GM18526 (cell line): Measurements from ENCODE around the gene AFAP1.

Experiments used
- POLR2A ChIP-seq: IDR thresholded peaks from 3 replicates; pipeline ENCODE4 v1.6.1; 2011; ENCODE audit not compliant: insufficient read length; ENCODE audit errors: extremely low read depth

Gene AFAP1

DNA sequence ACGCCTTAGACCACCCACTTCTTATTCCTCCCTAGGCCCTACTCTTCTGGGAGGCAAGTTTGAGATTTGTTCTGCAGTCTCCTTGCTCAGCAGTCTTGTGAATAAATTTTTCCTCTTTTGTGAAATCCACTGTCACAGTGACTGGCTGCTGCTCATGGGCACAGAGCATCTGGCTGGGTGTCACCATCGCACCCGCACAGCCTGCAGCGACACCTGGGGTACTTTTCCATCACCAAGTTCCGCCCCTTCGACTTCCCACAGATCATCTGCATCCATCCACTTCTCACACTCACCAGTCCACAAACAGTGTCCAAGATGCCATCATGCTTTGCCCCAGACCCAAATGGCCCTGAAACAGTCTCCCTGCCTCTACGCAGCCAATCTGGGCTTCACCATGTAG is 36.4 kb upstream of the AFAP1 start:
- TF ChIP-seq POLR2A = no peak

DNA sequence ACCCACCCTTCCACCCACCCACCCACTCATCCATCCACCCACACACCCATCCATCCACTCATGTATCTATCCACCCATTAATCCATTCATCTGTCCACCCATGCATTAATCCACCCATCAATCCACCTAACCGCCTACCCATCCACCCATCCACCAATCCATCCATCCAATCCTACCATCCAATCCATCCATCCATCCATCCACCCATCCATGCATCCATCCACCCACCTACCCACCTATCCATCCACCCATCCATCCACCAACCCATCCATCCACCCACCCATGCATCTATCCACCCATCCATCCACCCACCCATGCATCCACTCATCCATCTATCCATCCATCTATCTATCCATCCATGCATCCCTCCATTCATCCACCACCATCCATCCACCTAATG is 34.8 kb upstream of the AFAP1 start:
- no peak for TF ChIP-seq POLR2A

DNA sequence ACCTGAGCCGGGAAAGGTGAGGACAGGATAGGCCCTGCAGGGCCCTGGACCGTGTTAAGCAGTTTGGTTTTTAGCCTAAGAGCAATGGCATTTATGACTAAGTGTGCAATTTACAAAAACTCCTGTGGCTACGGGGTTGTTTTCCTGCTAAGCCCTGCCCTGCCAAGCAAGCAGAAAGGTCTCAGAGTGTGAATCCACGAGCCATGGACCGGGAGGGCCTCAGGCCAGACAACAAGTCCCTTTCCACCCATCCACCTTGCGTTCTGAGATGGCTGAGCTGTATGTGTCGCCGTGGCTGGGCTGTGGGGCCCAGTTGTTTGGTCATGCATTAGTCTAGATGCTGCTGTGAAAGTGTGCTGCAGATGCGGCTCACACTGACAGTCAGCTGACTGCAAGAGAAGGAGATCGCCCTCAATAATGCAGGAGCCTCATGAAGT is 33.9 kb upstream of the AFAP1 start:
- TF ChIP-seq POLR2A = no peak

DNA sequence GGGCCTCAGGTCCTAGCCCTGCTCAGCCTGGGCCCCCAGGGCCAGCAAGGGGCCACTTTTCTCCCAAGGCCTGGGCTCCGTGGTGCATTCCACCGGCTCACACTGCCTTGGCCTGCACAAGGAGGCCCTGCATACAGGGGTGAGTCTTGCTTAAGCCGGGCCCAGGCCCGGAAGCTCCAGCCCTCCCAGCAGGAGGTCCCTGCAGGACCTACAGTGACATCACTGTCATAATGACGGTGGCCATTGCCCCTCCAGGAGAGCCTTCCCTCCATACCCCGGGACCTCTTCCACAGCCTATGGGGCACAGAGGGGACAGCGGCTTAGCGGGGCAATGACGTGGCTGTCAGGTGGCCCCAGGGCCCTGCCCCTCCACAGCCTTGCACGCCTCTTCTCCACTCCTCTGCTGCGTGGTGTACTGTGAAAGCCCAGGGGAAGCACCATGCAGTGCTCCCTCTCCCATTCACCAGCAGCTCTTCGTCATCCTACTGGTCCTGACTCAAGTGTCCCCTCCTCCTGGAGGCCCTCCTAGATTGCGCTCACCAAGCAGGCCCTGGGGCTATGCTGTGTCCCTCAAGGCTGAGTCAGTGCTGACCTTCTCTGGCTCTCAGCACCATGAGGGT is 32.3 kb upstream of the AFAP1 start:
- TF ChIP-seq POLR2A = no peak

DNA sequence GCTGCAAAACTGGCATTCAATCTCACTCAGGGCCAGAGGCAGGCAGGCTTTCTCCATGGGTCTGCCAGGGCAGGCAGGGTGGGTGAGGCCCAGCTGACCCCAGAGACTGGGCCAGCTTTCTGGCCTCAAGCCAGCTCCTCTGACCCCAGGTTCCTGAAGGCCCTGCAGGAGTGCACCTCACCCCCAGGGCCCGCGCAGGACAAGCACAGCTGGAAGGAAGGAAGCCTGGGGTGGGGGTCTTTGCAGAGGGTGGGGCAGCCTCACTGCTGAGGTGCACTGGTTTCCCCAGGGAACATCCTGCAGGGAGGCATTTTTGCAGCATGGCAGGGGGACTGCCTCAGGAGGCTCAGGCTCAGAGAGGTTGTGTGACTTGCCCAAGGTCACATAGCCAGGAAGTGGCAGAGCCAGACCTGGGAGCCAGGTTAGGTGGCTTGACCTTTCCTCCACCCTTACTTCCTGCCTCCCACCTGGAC is 31.5 kb upstream of the AFAP1 start:
- no peak for TF ChIP-seq POLR2A

DNA sequence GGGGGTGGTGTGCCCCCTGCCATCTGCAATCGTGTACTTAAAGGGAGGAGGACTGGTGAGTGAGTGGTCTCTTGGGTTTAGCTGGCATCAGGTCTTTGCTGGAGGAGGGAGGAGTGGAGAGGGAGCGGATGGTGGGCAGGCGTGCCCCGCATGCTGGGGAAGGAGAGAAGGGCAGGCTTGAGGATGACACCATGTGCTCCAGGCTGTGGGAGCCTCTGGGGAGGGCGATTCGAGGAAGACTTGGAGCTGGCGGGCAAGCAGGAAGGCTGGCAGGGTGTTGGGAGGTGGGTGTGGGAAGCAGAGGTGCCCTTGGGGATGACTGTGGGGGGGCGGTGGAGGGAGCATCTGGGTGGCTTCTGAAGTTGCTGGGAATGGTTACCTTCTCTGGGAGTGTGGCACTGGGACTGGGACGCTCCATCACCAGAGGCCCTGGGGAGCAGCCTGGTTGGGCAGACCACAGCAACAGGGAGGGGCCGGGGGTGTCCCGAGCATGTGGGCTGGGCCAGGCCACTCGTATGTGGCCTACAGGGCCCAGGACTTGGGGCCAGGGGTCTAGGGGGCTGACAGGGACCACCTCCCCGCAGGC is 30.8 kb upstream of the AFAP1 start:
- TF ChIP-seq POLR2A = no peak

DNA sequence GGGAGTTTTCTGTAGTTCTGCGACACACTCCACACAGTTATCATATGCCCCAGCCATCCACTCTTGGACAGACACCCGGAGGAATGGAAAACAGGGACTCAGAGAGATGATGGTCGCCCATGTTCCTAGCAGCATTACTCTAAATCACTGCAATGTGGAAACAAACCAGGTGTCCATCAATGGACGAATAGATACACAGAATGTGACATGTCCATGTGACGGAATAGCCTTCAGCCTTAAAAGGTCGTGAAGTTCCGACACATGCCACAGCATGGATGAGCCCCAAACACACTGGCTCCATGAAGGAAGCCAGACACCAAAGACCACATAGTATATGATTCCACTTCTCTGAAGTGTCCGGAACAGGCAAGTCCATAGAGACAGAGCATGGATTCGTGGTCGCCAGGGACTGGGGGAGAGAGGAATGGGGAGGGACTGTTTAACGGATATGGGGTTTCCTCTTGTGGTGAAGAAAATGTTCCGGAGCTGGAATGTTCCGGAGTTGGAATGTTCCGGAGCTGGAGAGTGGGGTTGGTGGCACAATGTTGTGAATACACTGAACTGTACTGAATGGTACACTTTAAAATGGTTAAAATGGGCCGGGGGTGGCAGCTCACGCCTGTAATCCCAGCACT is 28.7 kb upstream of the AFAP1 start:
- no peak for TF ChIP-seq POLR2A

DNA sequence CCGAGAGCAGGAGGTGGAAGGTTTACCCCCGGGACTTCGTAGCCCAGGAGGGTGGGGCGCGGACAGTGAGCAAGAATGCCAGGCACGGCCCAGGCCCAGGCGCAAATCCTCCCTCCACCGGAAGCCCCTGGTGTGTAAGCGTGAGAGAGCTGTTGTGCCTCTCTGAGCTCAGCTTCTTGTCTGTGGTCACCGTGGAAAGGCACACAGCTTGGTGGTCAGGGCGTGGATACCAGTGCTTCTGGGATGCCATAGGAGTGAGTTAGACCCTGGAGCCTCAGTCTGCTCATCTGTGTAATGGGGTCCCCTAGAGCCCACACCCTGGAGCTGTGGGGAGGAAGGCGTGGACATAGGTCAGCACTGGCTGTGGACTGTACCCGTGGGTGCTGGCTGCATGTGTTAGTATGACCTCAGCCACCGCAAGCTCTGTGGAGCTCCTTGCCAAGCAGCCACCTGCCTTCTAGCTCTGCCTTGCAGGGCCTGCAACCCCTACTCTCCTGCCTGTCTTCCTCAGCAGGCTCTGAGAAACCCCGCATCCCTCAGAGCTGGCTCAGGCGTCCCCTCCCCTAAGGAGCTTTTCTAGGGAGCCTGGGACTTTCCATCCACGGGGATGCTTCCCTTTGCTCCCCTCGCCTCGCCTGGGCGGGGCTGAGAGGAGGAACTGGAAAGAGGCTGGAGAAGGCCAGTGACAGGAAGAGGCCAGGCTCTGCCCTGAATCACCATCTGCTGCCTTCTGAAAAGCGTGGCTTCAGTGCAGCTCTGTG is 28.0 kb upstream of the AFAP1 start:
- no peak for TF ChIP-seq POLR2A

DNA sequence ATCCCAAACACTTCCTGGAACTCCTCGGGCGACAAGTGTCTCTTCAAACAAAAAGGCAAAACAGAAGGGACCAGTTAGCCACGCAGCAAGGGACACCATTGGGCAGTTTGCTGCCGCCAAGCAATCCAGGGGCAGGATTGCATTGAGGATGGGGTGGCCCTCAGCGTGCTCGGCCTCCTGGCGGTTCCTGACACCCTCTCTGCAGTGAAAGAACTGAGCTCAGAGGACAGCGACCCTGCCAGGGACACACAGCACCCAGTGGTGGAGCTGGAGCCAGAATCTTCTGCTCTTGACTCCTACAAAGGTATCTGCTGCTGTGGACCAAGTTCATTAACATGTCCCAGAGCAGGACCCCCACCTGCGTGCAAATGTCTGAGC is 27.4 kb upstream of the AFAP1 start:
- TF ChIP-seq POLR2A = no peak

DNA sequence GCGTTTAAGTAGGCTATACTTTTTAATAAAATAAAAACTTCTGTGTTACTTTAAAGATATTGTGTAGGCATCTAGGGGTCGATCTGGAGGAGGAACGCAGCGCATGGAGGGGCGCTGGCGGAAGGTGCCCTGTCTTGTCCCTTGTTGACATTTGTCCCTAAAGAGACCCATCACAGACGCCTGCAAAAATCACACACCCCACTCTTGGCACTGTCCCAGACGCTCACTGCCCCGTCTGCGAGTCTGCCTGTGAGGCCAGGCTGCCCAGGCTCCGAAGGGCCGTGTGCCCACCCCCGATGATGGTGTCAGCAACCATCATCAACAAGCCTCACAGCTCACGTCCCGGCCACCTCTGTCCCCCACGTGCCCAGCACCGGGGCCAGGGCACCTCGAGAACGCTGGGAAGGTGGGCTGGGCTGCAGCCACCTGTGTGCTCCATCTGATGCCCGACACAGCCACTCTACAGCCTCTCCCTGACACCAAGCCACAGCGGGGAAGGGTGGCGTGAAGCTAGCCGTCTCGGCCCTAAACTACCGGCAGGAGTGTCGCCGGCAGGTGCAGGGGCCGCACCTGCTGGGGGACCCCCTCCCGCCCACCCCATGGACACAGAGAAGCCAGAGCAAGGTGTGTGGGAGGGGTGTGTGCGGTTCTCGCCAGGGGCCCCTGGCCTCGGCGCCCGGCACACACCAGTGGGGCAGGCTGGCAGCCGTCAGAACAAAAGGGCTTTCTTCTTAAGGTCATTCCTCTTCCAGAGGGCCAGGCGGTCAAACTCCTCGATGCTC is 26.8 kb upstream of the AFAP1 start:
- TF ChIP-seq POLR2A = no peak

DNA sequence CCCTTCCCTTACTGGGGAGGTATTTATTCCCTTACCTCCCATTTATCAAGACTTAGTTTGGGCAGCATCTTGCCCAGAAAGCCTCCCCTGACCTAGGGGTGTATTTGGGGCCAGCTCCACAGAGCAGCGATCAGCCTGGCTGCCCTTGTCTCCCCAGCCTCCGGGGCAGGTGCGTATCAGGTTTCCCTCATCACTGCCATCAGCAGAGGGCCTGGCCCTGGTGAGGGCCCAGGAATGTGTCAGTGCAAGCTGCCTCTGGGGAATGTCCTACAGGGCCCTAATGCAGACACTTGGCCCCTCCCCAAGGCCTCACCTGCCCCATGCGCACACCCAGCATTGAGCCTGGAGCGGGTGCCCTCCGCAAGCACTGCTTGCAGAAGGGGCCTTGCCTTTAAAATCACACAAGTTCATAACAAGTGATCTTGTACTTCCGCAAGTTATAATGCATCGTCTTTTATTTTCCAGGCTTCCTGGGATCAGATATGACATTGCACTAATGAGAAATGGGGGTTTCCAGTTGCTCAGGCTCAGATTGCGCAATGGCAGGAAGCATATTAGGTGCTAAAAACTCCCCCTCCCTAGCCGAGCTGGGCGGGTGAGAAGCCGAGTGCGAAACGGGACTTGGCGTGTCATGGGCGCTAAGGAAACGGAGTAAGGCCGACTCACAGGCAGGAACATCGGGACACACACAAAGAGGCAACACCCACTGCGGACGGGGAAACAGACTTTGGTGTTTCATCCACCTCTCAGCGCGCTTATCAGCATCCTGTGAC is 25.4 kb upstream of the AFAP1 start:
- no peak for TF ChIP-seq POLR2A

DNA sequence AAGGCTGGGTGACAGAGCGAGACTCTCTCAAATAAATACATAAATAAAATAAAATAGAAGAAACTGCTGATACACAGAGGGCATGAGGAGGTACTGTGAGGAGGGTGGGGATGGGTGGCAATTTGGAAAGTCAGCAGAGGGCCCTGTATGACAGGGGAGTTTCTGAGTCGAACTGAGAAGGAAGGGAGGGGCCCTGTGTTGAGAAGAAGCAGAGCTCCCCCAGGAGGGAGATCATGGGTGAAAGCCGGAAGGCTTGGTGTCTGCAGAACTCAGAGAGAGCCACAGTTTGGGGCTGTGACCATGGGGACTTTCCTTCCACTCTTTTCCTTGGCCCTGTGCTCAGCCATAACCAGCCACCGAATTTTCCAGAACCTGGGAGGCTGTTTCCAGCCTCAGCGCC is 24.8 kb upstream of the AFAP1 start:
- no peak for TF ChIP-seq POLR2A

DNA sequence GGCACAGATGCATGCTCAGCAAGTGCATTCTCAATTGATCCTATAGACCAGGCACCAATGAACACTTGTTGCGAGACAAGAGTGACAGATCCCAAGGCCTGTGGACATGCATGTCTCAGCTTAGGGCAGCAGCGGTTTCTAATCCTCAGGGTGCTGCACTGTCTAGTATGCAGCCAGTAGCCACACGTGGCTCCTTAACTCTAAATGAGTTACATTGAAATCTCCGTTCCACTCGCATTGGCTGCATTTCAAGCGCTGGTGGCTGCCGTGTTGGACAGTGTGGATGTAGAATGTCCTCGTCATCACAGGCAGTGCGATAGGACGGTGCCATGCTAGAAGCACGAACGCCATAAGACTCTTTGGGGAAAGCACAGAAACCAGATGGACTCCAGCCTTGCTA is 24.0 kb upstream of the AFAP1 start:
- no peak for TF ChIP-seq POLR2A
